ENCODE measurements around the gene MAP3K8. TPM values are rescaled to one million over a fixed set of nuclear protein-coding genes. Genes with fewer than 3 reads are reported as not detected.
A peak's percentile ranks its signal among the peaks of the same experiment; 100 is the strongest.

The MAP3K8 gene
- total and polyA plus RNA-seq, 2 of the 8 experiments (the other 6 are each of a cell fraction or from before 2014, with no cell fraction given): 5.6 to 6.0 TPM

GRCh38 chr10:30434273-30435072 lies 489 bp downstream of the MAP3K8 start (continued):
- TF ChIP-seq CTCF (IDR thresholded peaks at IDR 0.05; ENCODE audit: control extremely low read depth in 1 of 3, insufficient read depth in 1 of 3, low read depth in 1 of 3, low read length in 3 of 3) (no peak), RNF2 (IDR thresholded peaks at IDR 0.05; ENCODE audit: borderline replicate concordance, low read depth, low read length, missing control alignments, poor library complexity, severe bottlenecking) (no peak), SP4 (IDR thresholded peaks at IDR 0.05; ENCODE audit: low read length) (peak; percentile 21; the same call in 1 of the 2 replicates), RBBP5 (IDR thresholded peaks at IDR 0.05; ENCODE audit: borderline replicate concordance, low read depth, low read length) (peak; percentile 76), POU5F1 (IDR thresholded peaks at IDR 0.05; ENCODE audit: low read depth, low read length) (no peak), CEBPB (IDR thresholded peaks at IDR 0.05; ENCODE audit: low read depth, low read length) (peak; percentile 94), TBP (IDR thresholded peaks at IDR 0.05; ENCODE audit: low read depth, low read length) (peak; percentile 28; the same call in 1 of the 2 replicates), CHD1 (IDR thresholded peaks at IDR 0.05; ENCODE audit: low read depth, low read length) (no peak)

Data from H1 (cell line).